HepG2 (cell line): ENCODE data around the gene RAB3D. TPM values are rescaled to one million over a fixed set of nuclear protein-coding genes. Genes with fewer than 3 reads are reported as not detected.
A peak's percentile ranks its signal among the peaks of the same experiment; 100 is the strongest.

Experiments used
- ATAC-seq: fragments of 200-7000 bp; cut with Tn5 transposase; 3 replicates; pipeline ENCODE4 v1.9.1; 2020; ENCODE audit warnings: mild to moderate bottlenecking, moderate library complexity
- BruUV-seq: library from RNA; stranded (reverse); fragments of 400-500 nt; replicated peaks from 2 replicates; lab custom pipeline; 2021; lab: Mats Ljungman, UMichigan
- CTCF ChIA-PET: fragments of 300-600 bp; formaldehyde crosslinking; extraction: SDS; loops from one replicate; lab custom pipeline; 2021; ENCODE audit warnings: low total read pairs, inconsistent platforms, low intra/inter-chr PET ratio; lab: Yijun Ruan, JAX
- POLR2A ChIA-PET: fragments of 350-600 bp; sonication (Branson Sonifier 250); formaldehyde crosslinking; loops from one replicate; lab custom pipeline; 2020; ENCODE audit warnings: antibody characterized with exemption, inconsistent platforms; lab: Yijun Ruan, JAX
- DNase-seq: peaks from one replicate; pipeline ENCODE4 v3.0.0-alpha.2; 2015; ENCODE audit warnings: low spot score
- FAIRE-seq: peaks from 3 replicates; lab custom pipeline; 2011; peaks lifted over from hg19 to GRCh38; lab: Jason Lieb, UNC
- H2AFZ ChIP-seq: one replicate; pipeline ENCODE4 v1.6.1; 2011; ENCODE audit warnings: low read length, inconsistent platforms
- H3K27ac ChIP-seq: fragments of 300-600 bp; 3 replicates; pipeline ENCODE4 v1.8.0; 2011; ENCODE audit warnings: mixed run types, mild to moderate bottlenecking, mixed read lengths, low read length, inconsistent platforms; ENCODE audit not compliant: insufficient read depth; ENCODE audit errors: extremely low read length
- H3K27me3 ChIP-seq, 2 experiments: fragments of 200-600 bp in 1 of 2; 2 replicates in 1 of 2; 3 replicates in 1 of 2; pipeline versions ENCODE4 v1.6.0 to v1.8.0; 2011; ENCODE audit warnings: low read length in 2 of 2, mild to moderate bottlenecking in 2 of 2, moderate library complexity in 2 of 2, inconsistent platforms in 1 of 2; ENCODE audit not compliant: insufficient read depth in 2 of 2, control insufficient read depth in 1 of 2
- H3K36me3 ChIP-seq, 2 experiments: fragments of 200-600 bp in 1 of 2; replicated peaks in 1 of 2; 2 replicates in 1 of 2; 3 replicates in 1 of 2; pipeline versions ENCODE4 v1.5.1 to v1.8.0; 2011; ENCODE audit warnings: low read length in 2 of 2, inconsistent platforms in 1 of 2; ENCODE audit not compliant: insufficient read depth in 2 of 2, control insufficient read depth in 1 of 2
- H3K4me1 ChIP-seq: 2 replicates; pipeline ENCODE4 v1.5.1; 2012; ENCODE audit warnings: low read length, inconsistent platforms; ENCODE audit not compliant: insufficient read depth
- H3K4me2 ChIP-seq: 2 replicates; pipeline ENCODE4 v1.6.0; 2011; ENCODE audit warnings: low read depth, low read length, inconsistent platforms
- H3K4me3 ChIP-seq, 3 experiments: fragments of 200-600 bp in 1 of 3; sonication (generic), shearing (Covaris generic) in 1 of 3; replicated peaks in 1 of 3; 2 replicates each; pipeline ENCODE4 v1.5.1; 2011 to 2016; ENCODE audit warnings: low read length in 3 of 3, inconsistent platforms in 2 of 3, low read depth in 2 of 3, mild to moderate bottlenecking in 2 of 3, control low read depth in 1 of 3, mixed read lengths in 1 of 3; ENCODE audit not compliant: insufficient read depth in 1 of 3
- H3K79me2 ChIP-seq: one replicate; pipeline ENCODE4 v1.6.1; 2011; ENCODE audit warnings: low read length, inconsistent platforms; ENCODE audit not compliant: insufficient read depth
- H3K9ac ChIP-seq: 2 replicates; pipeline ENCODE4 v1.6.0; 2011; ENCODE audit warnings: mild to moderate bottlenecking, low read depth, low read length, inconsistent platforms; ENCODE audit not compliant: insufficient read depth
- H3K9me3 ChIP-seq: 2 replicates; pipeline ENCODE4 v1.5.1; 2012; ENCODE audit warnings: mild to moderate bottlenecking, low read length
- H4K20me1 ChIP-seq: 2 replicates; pipeline ENCODE4 v1.6.0; 2011; ENCODE audit warnings: inconsistent platforms, mild to moderate bottlenecking, low read length, moderate library complexity; ENCODE audit not compliant: insufficient read depth
- KLF13 ChIP-seq: sonication (generic); formaldehyde crosslinking; IDR thresholded peaks from 2 replicates; pipeline ENCODE4 v1.4.0; 2020; ENCODE audit warnings: mild to moderate bottlenecking, missing genetic modification reagents
- RFXAP ChIP-seq: sonication (generic); formaldehyde crosslinking; IDR thresholded peaks from 2 replicates; pipeline ENCODE4 v1.4.0; 2020; ENCODE audit warnings: missing genetic modification reagents, borderline replicate concordance
- ZMYM3 ChIP-seq: sonication (generic); formaldehyde crosslinking; IDR thresholded peaks from 2 replicates; pipeline ENCODE4 v1.5.1; 2020; ENCODE audit warnings: mild to moderate bottlenecking, missing genetic modification reagents
- ZNF407 ChIP-seq: sonication (generic); formaldehyde crosslinking; IDR thresholded peaks from one replicate; pipeline ENCODE4 v1.5.1; 2020; ENCODE audit warnings: mild to moderate bottlenecking, missing genetic modification reagents; ENCODE audit errors: not compliant biosample characterization
- ZSCAN20 ChIP-seq: sonication (generic); formaldehyde crosslinking; IDR thresholded peaks from 2 replicates; pipeline ENCODE4 v1.4.0; 2020; ENCODE audit warnings: missing genetic modification reagents, mild to moderate bottlenecking, borderline replicate concordance
- ZSCAN21 ChIP-seq: sonication (generic); formaldehyde crosslinking; IDR thresholded peaks from 2 replicates; pipeline ENCODE4 v1.8.0; 2022; ENCODE audit warnings: mild to moderate bottlenecking, missing genetic modification reagents, moderate library complexity, borderline replicate concordance
- WGBS: methylation state at CpG from one replicate; pipeline ENCODE4 v1.1.6; 2017; ENCODE audit warnings: low lambda C conversion rate; 5-methylcytosine and 5-hydroxymethylcytosine counted together
- in situ Hi-C: cut with HindIII; loops from 2 replicates; pipeline ENCODE4 v1.10.0; 2017; ENCODE audit warnings: low pct_unique_long_range_greater_than_20kb; ENCODE audit not compliant: extremely low pct_ligation_motif_present
- intact Hi-C: fragments of 100-400 bp; cut with micrococcal nuclease; formaldehyde crosslinking; loops from one replicate; pipeline ENCODE4 v1.10.0; 2022; ENCODE audit not compliant: unreplicated experiment
- polyA plus RNA-seq, 8 experiments: library from polyadenylated mRNA; depleted of rRNA in 3 of 8; stranded (reverse) in 7 of 8; unstranded in 1 of 8; fragments of >200 nt; fragmentation: Illumina TruSeq in 4 of 8; extraction: Trizol in 4 of 8; gene quantifications; 2 replicates each; pipeline versions ENCODE4 v1.2.1 to v1.2.3, GENCODE V29; 2011 to 2016; ENCODE audit warnings: low read depth in 4 of 8, missing spikeins in 1 of 8, mixed read lengths in 1 of 8; ENCODE audit not compliant: insufficient read depth in 1 of 8
- total RNA-seq, 5 experiments: library from RNA; depleted of rRNA; stranded (reverse); fragments of >200 nt; fragmentation: Illumina TruSeq; extraction: Trizol; gene quantifications; 2 replicates each; pipeline ENCODE4 v1.2.3, GENCODE V29; 2016; ENCODE audit warnings: low read depth in 1 of 5
- TF ChIP-seq, protein P1 (sequence below): sonication (generic); formaldehyde crosslinking; IDR thresholded peaks from 2 replicates; pipeline ENCODE4 v1.5.0; 2020; ENCODE audit warnings: missing genetic modification reagents

The RAB3D gene
- total and polyA plus RNA-seq, 2 of the 13 experiments (the other 11 are each of a cell fraction or from before 2014, with no cell fraction given) = 2.0 to 16.1 TPM

GRCh38 chr19:11382898-11383705 lies 43.6 kb upstream of the RAB3D start (continued):
- TF ChIP-seq, protein P1, sequence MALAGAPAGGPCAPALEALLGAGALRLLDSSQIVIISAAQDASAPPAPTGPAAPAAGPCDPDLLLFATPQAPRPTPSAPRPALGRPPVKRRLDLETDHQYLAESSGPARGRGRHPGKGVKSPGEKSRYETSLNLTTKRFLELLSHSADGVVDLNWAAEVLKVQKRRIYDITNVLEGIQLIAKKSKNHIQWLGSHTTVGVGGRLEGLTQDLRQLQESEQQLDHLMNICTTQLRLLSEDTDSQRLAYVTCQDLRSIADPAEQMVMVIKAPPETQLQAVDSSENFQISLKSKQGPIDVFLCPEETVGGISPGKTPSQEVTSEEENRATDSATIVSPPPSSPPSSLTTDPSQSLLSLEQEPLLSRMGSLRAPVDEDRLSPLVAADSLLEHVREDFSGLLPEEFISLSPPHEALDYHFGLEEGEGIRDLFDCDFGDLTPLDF = no peak
- TF ChIP-seq RFXAP = peak; percentile 77; the same call in 1 of the 2 replicates
- peak; percentile 45; the same call in 1 of the 2 replicates for TF ChIP-seq ZSCAN20 (CRISPR knock-in tag)
- TF ChIP-seq, all 625 proteins: peak for 130

- POLR2A ChIA-PET = interaction anchor here (0.6 to 1.6 kb wide), 15 partner anchors 10 to 148 kb away, joined by 3 to 15 read pairs (median 5); partner anchors contain the start of genes CCDC159, ECSIT, ODAD3 and PRKCSH
- CTCF ChIA-PET = interaction anchor here (0.7 to 2.4 kb wide), 5 partner anchors 55 to 102 kb away, joined by 5 to 10 read pairs (median 8); partner anchors contain the start of genes ODAD3 and PRKCSH
- no peaks in the 10 kb centered on the region for H3K9me3 ChIP-seq
- H3K9ac ChIP-seq = peak overlapping the region; percentile 58
- H2AFZ ChIP-seq = no peak overlapping the region
- H3K27me3 ChIP-seq = no peaks in the 10 kb centered on the region
- ATAC-seq (peak; percentile 82), DNase-seq (peak; percentile 98), FAIRE-seq (peak; percentile 82)
- H3K4me3 ChIP-seq = peak overlapping the region; percentile 40 to 71 (median 63)
- BruUV-seq = no TSS peak
- H3K79me2 ChIP-seq = peaks cover 1% of the 10 kb centered on the region
- no peaks in the 10 kb centered on the region for H3K36me3 ChIP-seq
- in situ Hi-C loops = loop anchor here (5.0 kb wide), 2 partner anchors 41 to 101 kb away; partner anchors contain the start of gene ELAVL3
- H3K4me2 ChIP-seq = peak overlapping the region; percentile 69
- intact Hi-C loops = loop anchor here (1.0 to 5.0 kb wide), 3 partner anchors 41 to 88 kb away; partner anchors contain the start of genes ODAD3 and PRKCSH
- no peaks in the 10 kb centered on the region for H4K20me1 ChIP-seq
- WGBS = 5% methylated on average over 43 of the region's 54 CpGs
- peaks cover 49% of the 10 kb centered on the region for H3K4me1 ChIP-seq
- H3K27ac ChIP-seq = peak overlapping the region; percentile 52
- TF ChIP-seq ZMYM3 (CRISPR knock-in tag) = no peak
- peak; percentile 24 for TF ChIP-seq ZNF407 (CRISPR knock-in tag)
- TF ChIP-seq KLF13 (CRISPR knock-in tag) = no peak
- TF ChIP-seq ZSCAN21 (CRISPR knock-in tag) = no peak
Measured at GRCh38 chr19:11380653-11381537, 41.4 kb upstream of the RAB3D start.
